ENCODE measurements around the gene HAPLN2.

Gene HAPLN2

DNA sequence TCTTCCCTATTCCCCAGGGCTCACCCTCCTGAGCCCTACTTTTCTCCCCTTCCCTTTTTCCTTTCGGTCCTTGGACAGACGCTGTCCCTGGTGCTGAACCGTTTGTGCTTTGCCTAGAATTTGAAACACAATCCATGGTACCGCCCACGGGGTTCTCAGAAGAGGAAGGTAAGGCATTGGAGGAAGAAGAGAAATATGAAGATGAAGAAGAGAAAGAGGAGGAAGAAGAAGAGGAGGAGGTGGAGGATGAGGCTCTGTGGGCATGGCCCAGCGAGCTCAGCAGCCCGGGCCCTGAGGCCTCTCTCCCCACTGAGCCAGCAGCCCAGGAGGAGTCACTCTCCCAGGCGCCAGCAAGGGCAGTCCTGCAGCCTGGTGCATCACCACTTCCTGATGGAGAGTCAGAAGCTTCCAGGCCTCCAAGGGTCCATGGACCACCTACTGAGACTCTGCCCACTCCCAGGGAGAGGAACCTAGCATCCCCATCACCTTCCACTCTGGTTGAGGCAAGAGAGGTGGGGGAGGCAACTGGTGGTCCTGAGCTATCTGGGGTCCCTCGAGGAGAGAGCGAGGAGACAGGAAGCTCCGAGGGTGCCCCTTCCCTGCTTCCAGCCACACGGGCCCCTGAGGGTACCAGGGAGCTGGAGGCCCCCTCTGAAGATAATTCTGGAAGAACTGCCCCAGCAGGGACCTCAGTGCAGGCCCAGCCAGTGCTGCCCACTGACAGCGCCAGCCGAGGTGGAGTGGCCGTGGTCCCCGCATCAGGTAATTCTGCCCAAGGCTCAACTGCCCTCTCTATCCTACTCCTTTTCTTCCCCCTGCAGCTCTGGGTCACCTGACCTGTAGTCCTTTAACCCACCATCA, 33.1 kb downstream of the HAPLN2 start:
- Histone ChIP-seq H3K9me3 (ENCODE audit: control insufficient read depth, insufficient read depth, low read length) (no peaks in the 10 kb centered on the region), H3K4me1 (ENCODE audit: control insufficient read depth, insufficient read depth, low read length) (no peaks in the 10 kb centered on the region), H3K27me3 (ENCODE audit: control insufficient read depth, insufficient read depth, low read length) (peaks cover 81% of the 10 kb centered on the region), H3K36me3 (ENCODE audit: control insufficient read depth, insufficient read depth, low read length) (no peaks in the 10 kb centered on the region), H3K4me3 (ENCODE audit: low read depth, low read length) (no peak overlapping the region), H3K9ac (ENCODE audit: low read depth, low read length) (no peak overlapping the region)

DNA sequence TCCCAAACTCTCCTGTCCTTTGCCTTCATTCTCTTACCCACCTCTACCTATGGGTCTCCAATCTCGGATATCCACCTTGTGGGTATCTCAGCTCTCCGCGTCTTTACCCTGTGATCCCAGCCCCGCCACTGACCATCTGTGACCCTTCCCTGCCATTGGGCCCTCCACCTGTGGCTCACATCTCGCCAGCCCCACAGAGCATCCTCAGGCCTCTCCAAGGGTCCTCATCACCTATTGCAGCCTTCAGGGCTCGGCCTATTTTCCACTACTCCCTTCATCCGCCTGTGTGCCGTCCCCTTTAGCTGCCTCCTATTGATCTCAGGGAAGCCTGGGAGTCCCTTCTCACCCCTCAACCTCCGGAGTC, 33.8 kb downstream of the HAPLN2 start:
- Histone ChIP-seq H3K4me1 (ENCODE audit: control insufficient read depth, insufficient read depth, low read length) (no peaks in the 10 kb centered on the region), H3K9me3 (ENCODE audit: control insufficient read depth, insufficient read depth, low read length) (no peaks in the 10 kb centered on the region), H3K27me3 (ENCODE audit: control insufficient read depth, insufficient read depth, low read length) (peaks cover 80% of the 10 kb centered on the region), H3K9ac (ENCODE audit: low read depth, low read length) (no peak overlapping the region), H3K36me3 (ENCODE audit: control insufficient read depth, insufficient read depth, low read length) (no peaks in the 10 kb centered on the region), H3K4me3 (ENCODE audit: low read depth, low read length) (no peak overlapping the region)

DNA sequence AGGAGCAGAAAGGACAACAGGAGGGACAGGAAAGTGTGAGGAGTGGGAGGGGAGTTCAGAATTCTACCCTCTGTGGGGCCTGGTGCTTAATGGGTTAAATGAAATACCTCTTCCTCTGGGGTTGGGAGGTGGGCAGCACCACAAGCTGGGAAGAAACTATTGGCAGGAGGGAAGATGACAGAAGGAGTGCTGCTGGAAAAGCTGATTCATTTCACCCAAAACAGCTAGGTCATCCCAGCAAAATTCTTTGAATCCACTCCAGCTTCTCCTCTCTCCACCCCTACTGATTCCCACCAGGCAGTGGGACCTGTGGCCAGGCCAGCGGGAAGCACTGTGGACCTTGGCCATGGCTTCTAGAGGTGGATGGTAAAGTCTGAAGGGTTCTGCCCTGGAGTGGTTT, 35.5 kb downstream of the HAPLN2 start:
- no peaks in the 10 kb centered on the region for H3K9me3 ChIP-seq (ENCODE audit: control insufficient read depth, insufficient read depth, low read length)
- peaks cover 82% of the 10 kb centered on the region for H3K27me3 ChIP-seq (ENCODE audit: control insufficient read depth, insufficient read depth, low read length)
- no peak overlapping the region for H3K9ac ChIP-seq (ENCODE audit: low read depth, low read length)
- H3K36me3 ChIP-seq (ENCODE audit: control insufficient read depth, insufficient read depth, low read length) = no peaks in the 10 kb centered on the region
- peaks cover 2% of the 10 kb centered on the region for H3K4me1 ChIP-seq (ENCODE audit: control insufficient read depth, insufficient read depth, low read length)
- H3K4me3 ChIP-seq (ENCODE audit: low read depth, low read length) = no peak overlapping the region

DNA sequence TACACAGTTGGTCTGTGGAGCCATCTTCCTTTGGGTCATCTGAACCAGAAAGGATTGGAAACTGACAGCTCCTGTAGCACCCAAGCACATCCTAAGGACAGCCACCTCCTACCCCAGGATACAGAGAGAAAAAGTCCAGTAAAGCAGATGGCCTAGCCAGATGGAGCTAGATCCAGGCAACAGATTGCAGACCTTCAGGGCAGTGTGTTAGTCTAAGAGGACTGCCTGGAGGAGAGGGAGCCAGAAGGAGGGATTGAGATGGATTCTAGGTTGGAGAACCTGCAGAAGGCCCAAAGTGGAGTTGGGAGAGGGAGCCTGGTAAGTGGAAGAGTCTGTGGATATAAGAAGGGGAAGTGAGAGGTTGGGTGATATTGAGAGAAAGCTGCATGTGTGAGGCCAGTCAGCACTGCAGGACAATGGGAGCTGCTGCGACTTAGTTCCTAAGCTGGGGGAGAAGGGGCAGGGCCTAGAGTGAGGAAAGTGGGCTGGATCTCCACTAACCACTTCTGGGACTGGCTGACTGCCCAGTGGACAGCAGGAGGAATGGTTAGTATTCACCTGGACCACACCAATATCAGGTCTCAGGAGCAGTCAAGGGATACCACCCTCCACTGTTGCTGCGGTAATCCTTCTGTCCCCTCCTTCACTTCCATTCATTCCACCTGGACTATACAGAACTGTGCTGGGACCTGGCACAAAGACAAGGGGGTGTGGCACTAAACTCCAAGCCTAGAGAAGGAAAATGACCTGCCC, 36.1 kb downstream of the HAPLN2 start:
- no peaks in the 10 kb centered on the region for H3K36me3 ChIP-seq (ENCODE audit: control insufficient read depth, insufficient read depth, low read length)
- H3K9me3 ChIP-seq (ENCODE audit: control insufficient read depth, insufficient read depth, low read length) = no peaks in the 10 kb centered on the region
- H3K4me3 ChIP-seq (ENCODE audit: low read depth, low read length) = no peak overlapping the region
- H3K27me3 ChIP-seq (ENCODE audit: control insufficient read depth, insufficient read depth, low read length) = peaks cover 77% of the 10 kb centered on the region
- H3K9ac ChIP-seq (ENCODE audit: low read depth, low read length) = no peak overlapping the region
- H3K4me1 ChIP-seq (ENCODE audit: control insufficient read depth, insufficient read depth, low read length) = peaks cover 5% of the 10 kb centered on the region

DNA sequence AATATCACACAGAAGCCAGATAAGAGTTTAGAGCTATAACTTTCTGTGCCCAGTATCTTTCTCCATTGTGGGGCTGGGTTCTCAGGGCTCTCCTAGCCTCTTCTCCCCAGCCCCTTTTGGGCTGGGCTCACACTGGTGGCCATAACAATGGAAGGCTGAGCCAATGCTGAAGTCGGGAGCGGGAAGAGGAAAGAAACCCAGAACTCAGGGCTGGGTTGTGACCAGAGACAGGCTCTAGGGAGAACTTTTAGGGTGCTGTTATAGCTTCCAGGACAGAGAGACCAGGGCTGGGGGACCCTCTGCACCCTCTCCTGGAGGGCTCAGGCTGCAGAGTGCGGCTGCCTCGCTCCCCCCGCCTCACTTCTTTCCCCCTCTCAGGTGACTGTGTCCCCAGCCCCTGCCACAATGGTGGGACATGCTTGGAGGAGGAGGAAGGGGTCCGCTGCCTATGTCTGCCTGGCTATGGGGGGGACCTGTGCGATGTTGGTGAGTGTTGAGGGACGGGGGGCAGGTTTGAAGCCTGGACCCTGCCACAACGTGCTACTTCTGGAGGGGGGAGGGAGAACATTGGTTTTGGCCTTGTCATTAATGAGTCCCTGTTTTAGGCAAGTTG, 36.8 kb downstream of the HAPLN2 start:
- H3K27me3 ChIP-seq (ENCODE audit: control insufficient read depth, insufficient read depth, low read length) = peaks cover 70% of the 10 kb centered on the region
- H3K4me3 ChIP-seq (ENCODE audit: low read depth, low read length) = no peak overlapping the region
- peaks cover 8% of the 10 kb centered on the region for H3K4me1 ChIP-seq (ENCODE audit: control insufficient read depth, insufficient read depth, low read length)
- H3K9ac ChIP-seq (ENCODE audit: low read depth, low read length) = no peak overlapping the region
- H3K36me3 ChIP-seq (ENCODE audit: control insufficient read depth, insufficient read depth, low read length) = no peaks in the 10 kb centered on the region
- H3K9me3 ChIP-seq (ENCODE audit: control insufficient read depth, insufficient read depth, low read length) = no peaks in the 10 kb centered on the region

DNA sequence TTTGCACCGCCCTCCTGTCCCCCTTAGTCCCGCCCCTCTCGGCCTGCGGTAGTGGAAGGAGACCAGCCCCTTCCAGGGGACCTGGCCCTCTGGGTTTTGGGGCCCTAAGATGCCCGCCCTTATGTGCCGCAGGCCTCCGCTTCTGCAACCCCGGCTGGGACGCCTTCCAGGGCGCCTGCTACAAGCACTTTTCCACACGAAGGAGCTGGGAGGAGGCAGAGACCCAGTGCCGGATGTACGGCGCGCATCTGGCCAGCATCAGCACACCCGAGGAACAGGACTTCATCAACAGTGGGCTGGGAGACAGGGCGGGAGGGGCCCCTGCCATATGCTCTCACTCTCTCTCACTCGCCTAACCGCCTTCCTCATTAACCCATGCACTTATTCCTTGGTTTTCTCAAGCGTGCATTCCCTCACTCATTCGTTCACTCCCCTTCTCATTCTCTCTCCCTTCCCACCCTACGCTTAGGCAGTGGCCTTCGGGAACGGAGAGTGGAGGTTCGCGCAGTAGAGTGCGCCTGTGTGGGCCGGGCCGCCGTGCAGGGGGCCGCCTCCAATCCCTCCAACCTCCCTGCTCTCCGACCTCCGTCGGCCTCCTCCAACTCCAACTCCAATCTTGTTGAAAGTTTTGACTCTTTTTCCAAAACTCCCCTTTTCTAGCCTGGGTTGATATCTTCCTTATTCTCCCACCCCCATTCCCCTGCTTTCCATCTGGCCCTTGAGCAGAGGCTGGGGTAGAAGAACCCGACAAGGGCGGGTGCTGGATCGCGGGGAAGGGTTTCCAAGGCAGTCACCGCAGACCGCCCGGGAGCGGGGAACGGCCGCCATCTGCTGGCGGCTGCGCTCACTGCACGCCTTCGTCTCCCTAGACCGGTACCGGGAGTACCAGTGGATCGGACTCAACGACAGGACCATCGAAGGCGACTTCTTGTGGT, 37.9 kb downstream of the HAPLN2 start:
- Histone ChIP-seq H3K9ac (ENCODE audit: low read depth, low read length) (no peak overlapping the region), H3K4me3 (ENCODE audit: low read depth, low read length) (peak overlapping the region; percentile 69), H3K27me3 (ENCODE audit: control insufficient read depth, insufficient read depth, low read length) (peaks cover 63% of the 10 kb centered on the region), H3K4me1 (ENCODE audit: control insufficient read depth, insufficient read depth, low read length) (peaks cover 13% of the 10 kb centered on the region), H3K36me3 (ENCODE audit: control insufficient read depth, insufficient read depth, low read length) (no peaks in the 10 kb centered on the region), H3K9me3 (ENCODE audit: control insufficient read depth, insufficient read depth, low read length) (no peaks in the 10 kb centered on the region)

DNA sequence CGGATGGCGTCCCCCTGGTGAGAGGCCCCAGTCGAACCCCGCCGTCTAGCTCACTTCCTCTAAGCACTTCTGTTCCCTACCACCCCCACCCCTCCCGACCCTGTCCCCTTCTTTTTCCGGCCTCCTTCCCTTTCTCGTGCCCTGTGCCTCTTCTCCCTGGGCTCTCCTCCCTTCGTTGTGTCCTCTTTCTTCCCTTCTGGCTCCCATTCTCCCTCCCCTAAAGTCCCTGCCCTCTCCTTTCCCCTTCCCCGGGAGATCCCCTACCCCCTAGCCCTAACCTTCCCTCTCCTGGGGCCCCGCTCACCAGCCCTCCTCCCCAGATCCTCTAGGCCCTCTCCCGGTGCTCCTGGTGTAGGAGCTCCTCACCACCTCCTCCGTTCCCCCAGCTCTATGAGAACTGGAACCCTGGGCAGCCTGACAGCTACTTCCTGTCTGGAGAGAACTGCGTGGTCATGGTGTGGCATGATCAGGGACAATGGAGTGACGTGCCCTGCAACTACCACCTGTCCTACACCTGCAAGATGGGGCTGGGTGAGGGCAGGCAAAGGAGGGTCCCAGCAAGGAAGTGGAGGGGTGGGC, 38.6 kb downstream of the HAPLN2 start:
- Histone ChIP-seq H3K9ac (ENCODE audit: low read depth, low read length) (no peak overlapping the region), H3K4me3 (ENCODE audit: low read depth, low read length) (peak overlapping the region; percentile 69), H3K4me1 (ENCODE audit: control insufficient read depth, insufficient read depth, low read length) (peaks cover 20% of the 10 kb centered on the region), H3K36me3 (ENCODE audit: control insufficient read depth, insufficient read depth, low read length) (no peaks in the 10 kb centered on the region), H3K27me3 (ENCODE audit: control insufficient read depth, insufficient read depth, low read length) (peaks cover 61% of the 10 kb centered on the region), H3K9me3 (ENCODE audit: control insufficient read depth, insufficient read depth, low read length) (no peaks in the 10 kb centered on the region)

DNA sequence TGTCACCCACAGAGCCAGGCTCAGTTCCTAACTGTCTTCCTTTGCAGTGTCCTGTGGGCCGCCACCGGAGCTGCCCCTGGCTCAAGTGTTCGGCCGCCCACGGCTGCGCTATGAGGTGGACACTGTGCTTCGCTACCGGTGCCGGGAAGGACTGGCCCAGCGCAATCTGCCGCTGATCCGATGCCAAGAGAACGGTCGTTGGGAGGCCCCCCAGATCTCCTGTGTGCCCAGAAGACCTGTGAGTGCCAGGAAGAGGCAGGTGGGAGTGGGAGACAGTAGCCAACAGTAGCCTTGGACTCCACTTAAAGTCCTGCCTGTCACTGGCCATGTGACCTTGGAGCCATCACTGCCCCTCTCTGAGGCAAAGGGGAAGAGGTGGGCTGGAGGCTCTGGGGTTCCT, 39.3 kb downstream of the HAPLN2 start:
- H3K27me3 ChIP-seq (ENCODE audit: control insufficient read depth, insufficient read depth, low read length) = peaks cover 61% of the 10 kb centered on the region
- peaks cover 23% of the 10 kb centered on the region for H3K4me1 ChIP-seq (ENCODE audit: control insufficient read depth, insufficient read depth, low read length)
- no peak overlapping the region for H3K9ac ChIP-seq (ENCODE audit: low read depth, low read length)
- no peak overlapping the region for H3K4me3 ChIP-seq (ENCODE audit: low read depth, low read length)
- H3K9me3 ChIP-seq (ENCODE audit: control insufficient read depth, insufficient read depth, low read length) = no peaks in the 10 kb centered on the region
- no peaks in the 10 kb centered on the region for H3K36me3 ChIP-seq (ENCODE audit: control insufficient read depth, insufficient read depth, low read length)

DNA sequence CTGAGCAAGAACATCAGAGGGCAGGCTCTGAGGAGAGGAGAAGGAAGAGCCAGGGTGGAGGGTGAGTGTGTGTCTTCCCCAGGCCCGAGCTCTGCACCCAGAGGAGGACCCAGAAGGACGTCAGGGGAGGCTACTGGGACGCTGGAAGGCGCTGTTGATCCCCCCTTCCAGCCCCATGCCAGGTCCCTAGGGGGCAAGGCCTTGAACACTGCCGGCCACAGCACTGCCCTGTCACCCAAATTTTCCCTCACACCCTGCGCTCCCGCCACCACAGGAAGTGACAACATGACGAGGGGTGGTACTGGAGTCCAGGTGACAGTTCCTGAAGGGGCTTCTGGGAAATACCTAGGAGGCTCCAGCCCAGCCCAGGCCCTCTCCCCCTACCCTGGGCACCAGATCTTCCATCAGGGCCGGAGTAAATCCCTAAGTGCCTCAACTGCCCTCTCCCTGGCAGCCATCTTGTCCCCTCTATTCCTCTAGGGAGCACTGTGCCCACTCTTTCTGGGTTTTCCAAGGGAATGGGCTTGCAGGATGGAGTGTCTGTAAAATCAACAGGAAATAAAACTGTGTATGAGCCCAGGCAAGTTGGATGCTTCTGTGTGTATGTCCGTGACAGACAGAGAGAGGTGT, 39.8 kb downstream of the HAPLN2 start:
- no peak overlapping the region for H3K4me3 ChIP-seq (ENCODE audit: low read depth, low read length)
- H3K4me1 ChIP-seq (ENCODE audit: control insufficient read depth, insufficient read depth, low read length) = peaks cover 28% of the 10 kb centered on the region
- H3K27me3 ChIP-seq (ENCODE audit: control insufficient read depth, insufficient read depth, low read length) = peaks cover 56% of the 10 kb centered on the region
- H3K36me3 ChIP-seq (ENCODE audit: control insufficient read depth, insufficient read depth, low read length) = no peaks in the 10 kb centered on the region
- no peaks in the 10 kb centered on the region for H3K9me3 ChIP-seq (ENCODE audit: control insufficient read depth, insufficient read depth, low read length)
- no peak overlapping the region for H3K9ac ChIP-seq (ENCODE audit: low read depth, low read length)

DNA sequence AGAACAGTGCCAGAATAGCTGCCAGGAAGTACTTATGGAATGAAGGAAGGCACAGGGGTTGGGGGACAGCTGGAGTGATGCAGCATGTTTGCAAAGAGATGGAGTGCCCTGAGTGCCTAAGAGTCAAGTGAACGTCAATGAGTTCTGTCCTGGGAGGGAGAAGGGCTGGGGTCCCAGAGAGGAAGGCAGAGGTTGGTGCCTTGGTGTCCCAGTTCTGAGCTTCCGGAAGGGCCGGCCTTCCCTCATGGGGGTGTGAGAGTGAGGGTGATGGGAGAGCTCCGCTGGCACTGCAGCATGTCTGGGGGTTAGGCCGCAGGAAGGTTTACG, 40.4 kb downstream of the HAPLN2 start:
- no peak overlapping the region for H3K9ac ChIP-seq (ENCODE audit: low read depth, low read length)
- no peaks in the 10 kb centered on the region for H3K9me3 ChIP-seq (ENCODE audit: control insufficient read depth, insufficient read depth, low read length)
- peaks cover 34% of the 10 kb centered on the region for H3K4me1 ChIP-seq (ENCODE audit: control insufficient read depth, insufficient read depth, low read length)
- no peak overlapping the region for H3K4me3 ChIP-seq (ENCODE audit: low read depth, low read length)
- H3K36me3 ChIP-seq (ENCODE audit: control insufficient read depth, insufficient read depth, low read length) = no peaks in the 10 kb centered on the region
- H3K27me3 ChIP-seq (ENCODE audit: control insufficient read depth, insufficient read depth, low read length) = peaks cover 50% of the 10 kb centered on the region
